IgD-negative memory B cell (primary cell): Measurements from ENCODE around the gene PPA2. TPM values are rescaled to one million over a fixed set of nuclear protein-coding genes. Genes with fewer than 3 reads are reported as not detected.

Experiments used
- H3K27ac Mint-ChIP-seq, 3 donors: one replicate each; pipeline ENCODE4 v1.8.0; 2020 to 2022; ENCODE audit warnings: mild to moderate bottlenecking in 3 of 3, mixed read lengths in 3 of 3, moderate library complexity in 1 of 3
- H3K27me3 Mint-ChIP-seq: one replicate; pipeline ENCODE4 v1.8.0; 2021; ENCODE audit warnings: mixed read lengths
- H3K36me3 Mint-ChIP-seq: one replicate; pipeline ENCODE4 v1.8.0; 2020; ENCODE audit warnings: mild to moderate bottlenecking, mixed read lengths
- H3K4me1 Mint-ChIP-seq, 3 donors: one replicate each; pipeline ENCODE4 v1.8.0; 2020 to 2022; ENCODE audit warnings: mixed read lengths in 3 of 3, mild to moderate bottlenecking in 1 of 3
- H3K4me3 Mint-ChIP-seq, 4 donors: one replicate each; pipeline ENCODE4 v1.8.0; 2020 to 2022; ENCODE audit warnings: mild to moderate bottlenecking in 4 of 4, mixed read lengths in 4 of 4, moderate library complexity in 3 of 4
- H3K9me3 Mint-ChIP-seq, 3 donors: one replicate each; pipeline ENCODE4 v1.8.0; 2020 to 2021; ENCODE audit warnings: mixed read lengths in 3 of 3, mild to moderate bottlenecking in 1 of 3
- polyA plus RNA-seq: library from polyadenylated mRNA; unstranded; fragments of 300-500 nt; fragmentation: Illumina TruSeq; gene quantifications from one replicate; pipeline ENCODE4 v1.2.3, GENCODE V29; 2021

The PPA2 gene
- 102 TPM for polyA plus RNA-seq

- H3K27me3 Mint-ChIP-seq: no peaks in the 10 kb centered on the region
- H3K4me1 Mint-ChIP-seq: peaks cover 16 to 32% (median 28%) of the 10 kb centered on the region in 3 donors
Measured at GRCh38 chr4:105473324-105474098, at the start of gene PPA2. Gene PPA2, minus strand, starts transcription at chr4:105474062. Its CDS starts 12 bp downstream, at chr4:105474050.

GRCh38 chr4:105520819-105521790 lies 47.2 kb upstream of the PPA2 start:
- Mint-ChIP-seq H3K36me3 (no peaks in the 10 kb centered on the region), H3K4me3 (no peak overlapping the region), H3K27ac (no peak overlapping the region), H3K4me1 (no peaks in the 10 kb centered on the region), H3K9me3 (no peaks in the 10 kb centered on the region), H3K27me3 (peaks cover 4% of the 10 kb centered on the region)

More at GRCh38 chr4:105473324-105474098, at the start of gene PPA2:
- Mint-ChIP-seq H3K27ac (peak within 1 kb of the TSS; percentile 98 to 100 (median 100)), H3K36me3 (no peaks in the 10 kb centered on the region), H3K4me3 (peak within 1 kb of the TSS; percentile 98 to 100 (median 99)), H3K9me3 (no peaks in the 10 kb centered on the region)

GRCh38 chr4:105510245-105510644 lies 36.4 kb upstream of the PPA2 start:
- Mint-ChIP-seq H3K27ac (no peak overlapping the region), H3K36me3 (no peaks in the 10 kb centered on the region), H3K27me3 (no peaks in the 10 kb centered on the region), H3K4me1 (peaks cover 4% of the 10 kb centered on the region in 3 donors), H3K4me3 (no peak overlapping the region), H3K9me3 (peaks cover 4 to 10% (median 8%) of the 10 kb centered on the region in 3 donors)

GRCh38 chr4:105509714-105510113 lies 35.9 kb upstream of the PPA2 start:
- peaks cover 4% of the 10 kb centered on the region in 3 donors for H3K4me1 Mint-ChIP-seq
- H3K4me3 Mint-ChIP-seq: no peak overlapping the region
- H3K27me3 Mint-ChIP-seq: no peaks in the 10 kb centered on the region
- peaks cover 2 to 8% (median 6%) of the 10 kb centered on the region in 3 donors for H3K9me3 Mint-ChIP-seq
- H3K27ac Mint-ChIP-seq: no peak overlapping the region
- no peaks in the 10 kb centered on the region for H3K36me3 Mint-ChIP-seq

- peaks cover 4% of the 10 kb centered on the region in 3 donors for H3K4me1 Mint-ChIP-seq
- H3K36me3 Mint-ChIP-seq: no peaks in the 10 kb centered on the region
- H3K4me3 Mint-ChIP-seq: no peak overlapping the region
- peaks cover 2 to 8% (median 6%) of the 10 kb centered on the region in 3 donors for H3K9me3 Mint-ChIP-seq
- H3K27me3 Mint-ChIP-seq: no peaks in the 10 kb centered on the region
- no peak overlapping the region for H3K27ac Mint-ChIP-seq
Measured at GRCh38 chr4:105509291-105509690, 35.4 kb upstream of the PPA2 start.

- H3K4me3 Mint-ChIP-seq: no peak overlapping the region
- peaks cover 4% of the 10 kb centered on the region in 3 donors for H3K4me1 Mint-ChIP-seq
- H3K36me3 Mint-ChIP-seq: no peaks in the 10 kb centered on the region
- H3K27ac Mint-ChIP-seq: no peak overlapping the region
- no peaks in the 10 kb centered on the region for H3K9me3 Mint-ChIP-seq
- H3K27me3 Mint-ChIP-seq: no peaks in the 10 kb centered on the region
Measured at GRCh38 chr4:105504744-105505143, 30.9 kb upstream of the PPA2 start.

- no peak overlapping the region for H3K4me3 Mint-ChIP-seq
- no peak overlapping the region for H3K27ac Mint-ChIP-seq
- H3K4me1 Mint-ChIP-seq: no peaks in the 10 kb centered on the region
- no peaks in the 10 kb centered on the region for H3K36me3 Mint-ChIP-seq
- H3K27me3 Mint-ChIP-seq: no peaks in the 10 kb centered on the region
- no peaks in the 10 kb centered on the region for H3K9me3 Mint-ChIP-seq
Measured at GRCh38 chr4:105503484-105503883, 29.6 kb upstream of the PPA2 start.

- Mint-ChIP-seq H3K27me3 (peaks cover 6% of the 10 kb centered on the region), H3K4me1 (peaks cover 0 to 2% (median 0%) of the 10 kb centered on the region in 3 donors), H3K36me3 (no peaks in the 10 kb centered on the region), H3K27ac (no peak overlapping the region), H3K9me3 (peaks cover 2 to 3% (median 3%) of the 10 kb centered on the region in 3 donors), H3K4me3 (no peak overlapping the region)
Measured at GRCh38 chr4:105496899-105497298, 23.0 kb upstream of the PPA2 start.

- no peaks in the 10 kb centered on the region for H3K36me3 Mint-ChIP-seq
- no peak overlapping the region for H3K27ac Mint-ChIP-seq
- H3K4me3 Mint-ChIP-seq: no peak overlapping the region
- H3K4me1 Mint-ChIP-seq: peaks cover 0 to 2% (median 0%) of the 10 kb centered on the region in 3 donors
- H3K9me3 Mint-ChIP-seq: peaks cover 2 to 3% (median 3%) of the 10 kb centered on the region in 3 donors
- H3K27me3 Mint-ChIP-seq: peaks cover 6% of the 10 kb centered on the region
Measured at GRCh38 chr4:105495667-105496066, 21.8 kb upstream of the PPA2 start.

- Mint-ChIP-seq H3K4me1 (peaks cover 0 to 2% (median 0%) of the 10 kb centered on the region in 3 donors), H3K36me3 (no peaks in the 10 kb centered on the region), H3K9me3 (peaks cover 3 to 14% (median 4%) of the 10 kb centered on the region in 3 donors), H3K27me3 (peaks cover 7% of the 10 kb centered on the region), H3K4me3 (no peak overlapping the region), H3K27ac (no peak overlapping the region)
Measured at GRCh38 chr4:105490523-105490922, 16.7 kb upstream of the PPA2 start.

- H3K4me1 Mint-ChIP-seq: no peaks in the 10 kb centered on the region
- peaks cover 0 to 4% (median 2%) of the 10 kb centered on the region in 3 donors for H3K9me3 Mint-ChIP-seq
- H3K4me3 Mint-ChIP-seq: peak overlapping the region in 1 of 4 donors; percentile 15
- no peak overlapping the region for H3K27ac Mint-ChIP-seq
- H3K27me3 Mint-ChIP-seq: peaks cover 4% of the 10 kb centered on the region
- H3K36me3 Mint-ChIP-seq: no peaks in the 10 kb centered on the region
Measured at GRCh38 chr4:105483840-105484239, 10.0 kb upstream of the PPA2 start.

GRCh38 chr4:105474099-105474518 lies 247 bp upstream of the PPA2 start:
- Mint-ChIP-seq H3K4me1 (peaks cover 16 to 28% (median 22%) of the 10 kb centered on the region in 3 donors), H3K27ac (peak overlapping the region; percentile 98 to 100 (median 100))

GRCh38 chr4:105472871-105473323 lies 965 bp downstream of the PPA2 start:
- no peaks in the 10 kb centered on the region for H3K9me3 Mint-ChIP-seq
- H3K4me1 Mint-ChIP-seq: peaks cover 19 to 37% (median 33%) of the 10 kb centered on the region in 3 donors
- peak overlapping the region; percentile 98 to 100 (median 99) for H3K4me3 Mint-ChIP-seq

More at GRCh38 chr4:105474099-105474518, 247 bp upstream of the PPA2 start:
- Mint-ChIP-seq H3K27me3 (no peaks in the 10 kb centered on the region), H3K9me3 (no peaks in the 10 kb centered on the region), H3K4me3 (peak overlapping the region; percentile 98 to 100 (median 99)), H3K36me3 (no peaks in the 10 kb centered on the region)

GRCh38 chr4:105471566-105472176 lies 2.2 kb downstream of the PPA2 start:
- Mint-ChIP-seq H3K9me3 (no peaks in the 10 kb centered on the region), H3K27me3 (no peaks in the 10 kb centered on the region), H3K4me3 (peak overlapping the region; percentile 59 to 100 (median 70)), H3K36me3 (peaks cover 3% of the 10 kb centered on the region), H3K27ac (peak overlapping the region; percentile 63 to 92 (median 86)), H3K4me1 (peaks cover 23 to 46% (median 33%) of the 10 kb centered on the region in 3 donors)

More at GRCh38 chr4:105472871-105473323, 965 bp downstream of the PPA2 start:
- peak overlapping the region; percentile 98 to 100 (median 100) for H3K27ac Mint-ChIP-seq
- no peaks in the 10 kb centered on the region for H3K27me3 Mint-ChIP-seq
- H3K36me3 Mint-ChIP-seq: no peaks in the 10 kb centered on the region
